HL-60/S4 (cell line): Measurements from ENCODE around the gene LRRK1.

Experiments
- in situ Hi-C: fragments of 300-500 bp; cut with MboI; formaldehyde crosslinking; loops from 2 replicates; pipeline ENCODE4 v1.14.3; 2022; ENCODE audit warnings: low sequenced_read_pairs

Gene LRRK1

DNA sequence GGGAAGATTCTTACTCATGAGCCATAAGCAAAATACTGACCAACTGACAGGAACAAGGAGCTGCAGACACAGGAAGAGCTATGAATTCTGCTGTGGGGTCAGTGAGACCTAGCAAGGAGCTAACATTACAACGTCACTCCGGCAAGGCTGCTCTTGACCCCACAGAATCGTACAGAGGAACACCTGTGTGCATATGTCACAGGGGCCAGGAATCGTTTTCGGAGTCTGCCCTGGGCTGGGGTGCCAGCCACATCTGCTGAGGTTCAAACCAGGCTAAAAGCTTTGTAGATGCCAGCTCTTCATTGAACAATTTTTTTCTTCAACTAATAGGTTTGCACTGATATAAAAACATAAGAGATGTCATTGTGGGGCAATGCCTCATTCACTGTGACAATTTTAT is 82.6 kb downstream of the LRRK1 start:
- in situ Hi-C loops: loop anchor here (10.0 kb wide), 1 partner anchor 377 kb away; no protein-coding TSS in a partner anchor

DNA sequence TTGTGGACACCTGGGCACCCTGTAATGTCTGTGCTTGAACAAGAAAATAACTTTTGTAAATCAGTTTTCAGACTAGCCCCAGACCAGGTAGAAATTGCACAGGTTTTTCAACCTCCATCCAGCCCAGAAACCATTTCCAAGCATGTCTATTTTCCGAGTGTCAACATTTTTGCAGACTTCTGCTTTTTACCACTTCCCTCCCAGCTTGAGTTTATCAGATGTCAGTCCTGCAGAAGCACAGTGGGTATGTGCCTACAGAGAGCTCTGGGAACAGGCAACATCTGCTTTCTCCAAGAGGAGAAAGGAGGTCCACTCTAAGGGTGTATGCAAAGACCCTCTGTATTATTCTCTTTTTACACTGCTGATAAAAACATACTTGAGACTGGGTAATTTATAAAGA is 83.9 kb downstream of the LRRK1 start:
- in situ Hi-C loops: loop anchor here (10.0 kb wide), 1 partner anchor 378 kb away; no protein-coding TSS in a partner anchor

DNA sequence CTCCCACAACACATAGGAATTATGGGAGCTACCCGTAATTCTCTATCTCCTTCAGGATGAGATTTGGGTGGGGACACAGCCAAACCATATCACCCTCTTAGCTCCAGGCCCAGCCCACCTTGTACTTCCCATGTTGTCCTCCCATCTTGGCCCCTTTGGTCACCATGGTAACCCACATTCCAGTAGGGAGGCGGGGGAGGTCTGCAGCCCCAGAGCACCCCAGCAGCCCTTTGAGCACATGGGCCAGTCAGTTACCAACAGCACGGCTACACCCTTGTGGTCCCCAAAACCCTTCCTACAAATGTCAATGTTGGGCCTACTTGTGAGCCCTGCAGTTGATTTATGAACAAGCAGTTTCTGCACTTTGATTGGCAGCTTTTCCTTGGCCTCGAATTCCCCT is 84.5 kb downstream of the LRRK1 start:
- in situ Hi-C loops: loop anchor here (10.0 kb wide), 1 partner anchor 379 kb away; no protein-coding TSS in a partner anchor

DNA sequence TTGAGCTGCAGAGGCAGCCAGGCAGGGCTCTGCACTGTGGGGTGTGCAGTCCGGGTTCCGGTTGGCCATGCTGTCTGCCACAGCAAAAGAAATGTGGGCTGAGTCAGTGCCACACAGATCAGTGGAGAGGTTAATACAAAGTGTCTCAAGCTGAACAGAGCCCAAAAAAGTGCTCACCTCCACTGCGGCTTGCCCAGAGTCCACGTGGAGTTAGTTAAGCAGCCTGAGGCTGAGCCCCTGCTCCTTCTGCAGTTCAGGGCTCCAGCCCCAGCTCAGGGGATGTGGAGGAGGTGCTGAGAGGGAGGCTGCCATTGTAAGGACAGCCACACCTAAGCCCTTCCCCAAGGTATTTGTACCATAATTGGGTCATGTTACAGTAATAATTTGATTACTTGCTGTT is 85.3 kb downstream of the LRRK1 start:
- in situ Hi-C loops: loop anchor here (10.0 kb wide), 1 partner anchor 380 kb away; no protein-coding TSS in a partner anchor

DNA sequence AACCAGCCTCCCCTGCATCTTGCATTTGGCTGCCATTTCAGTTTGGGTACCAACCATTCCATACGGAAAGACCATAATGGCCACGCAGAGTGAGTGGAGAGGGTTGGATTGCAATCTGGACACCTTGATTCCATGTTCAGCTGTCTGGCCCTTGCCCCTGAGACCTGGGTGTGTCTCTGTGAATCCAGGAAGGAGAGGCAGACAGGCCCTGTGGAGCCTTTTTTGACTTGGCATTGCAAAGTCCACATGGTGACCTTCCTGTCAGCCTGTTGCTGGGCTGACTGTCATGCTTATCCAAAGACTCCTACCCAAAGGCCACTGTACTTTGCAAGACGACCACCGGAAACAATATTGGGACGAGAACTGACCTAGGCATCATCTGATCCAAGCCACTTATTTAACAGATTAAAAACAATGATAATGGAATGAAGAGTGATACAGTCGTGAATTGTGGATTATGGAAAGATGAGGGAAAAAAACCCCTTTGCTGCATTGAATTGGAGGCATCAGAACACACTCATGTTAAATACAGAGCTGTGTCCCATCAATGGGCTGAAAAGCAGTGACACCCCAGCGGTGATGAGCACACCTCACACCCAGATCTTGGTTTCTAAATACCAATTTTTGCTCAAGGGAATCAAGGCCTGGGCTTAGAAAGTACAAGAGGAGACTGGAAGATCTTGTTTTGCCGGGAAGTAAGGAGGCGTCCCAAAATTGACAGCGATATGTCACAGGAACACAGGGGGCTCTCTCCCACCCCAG is 86.0 kb downstream of the LRRK1 start:
- in situ Hi-C loops: loop anchor here (5.0 to 10.0 kb wide), 2 partner anchors 88 to 380 kb away; partner anchors contain the start of gene LRRK1

DNA sequence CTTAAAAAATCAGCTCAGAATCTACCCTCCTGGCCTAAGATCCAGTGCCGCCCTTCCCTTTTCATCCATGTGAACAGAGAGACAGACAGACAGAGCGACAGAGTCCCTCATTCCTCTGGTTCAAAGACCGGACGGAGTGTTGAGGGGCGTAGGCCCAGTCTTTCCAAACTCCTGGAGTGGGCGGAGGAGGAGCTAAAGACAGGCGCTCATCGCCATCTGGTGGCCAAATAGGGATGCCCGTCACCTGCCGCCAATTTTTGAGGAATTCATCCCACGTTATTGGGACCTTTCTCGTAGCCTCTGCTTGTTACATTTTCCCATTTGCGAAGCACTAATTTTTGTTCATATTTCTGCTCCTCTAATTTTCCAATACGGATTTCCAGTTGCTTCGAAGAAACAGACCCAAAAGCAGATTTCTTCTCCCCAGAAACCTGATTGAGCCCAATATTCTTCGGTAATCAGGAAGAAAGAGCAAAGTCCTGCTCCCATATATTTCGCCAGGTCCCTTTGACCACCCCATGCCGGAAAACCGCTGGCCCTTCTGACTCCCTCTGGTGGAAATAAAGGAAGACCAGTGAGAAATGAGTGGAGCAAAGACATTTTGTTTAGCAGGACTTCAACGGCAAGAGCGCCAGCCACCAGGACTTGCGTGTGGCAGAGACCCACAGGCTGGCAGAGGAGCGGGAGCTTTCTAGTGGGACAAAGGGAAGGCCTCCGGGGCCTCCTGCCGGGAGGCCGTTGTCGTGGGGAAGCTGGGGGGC is 88.0 kb downstream of the LRRK1 start:
- in situ Hi-C loops: loop anchor here (5.0 to 10.0 kb wide), 2 partner anchors 90 to 382 kb away; partner anchors contain the start of gene LRRK1

DNA sequence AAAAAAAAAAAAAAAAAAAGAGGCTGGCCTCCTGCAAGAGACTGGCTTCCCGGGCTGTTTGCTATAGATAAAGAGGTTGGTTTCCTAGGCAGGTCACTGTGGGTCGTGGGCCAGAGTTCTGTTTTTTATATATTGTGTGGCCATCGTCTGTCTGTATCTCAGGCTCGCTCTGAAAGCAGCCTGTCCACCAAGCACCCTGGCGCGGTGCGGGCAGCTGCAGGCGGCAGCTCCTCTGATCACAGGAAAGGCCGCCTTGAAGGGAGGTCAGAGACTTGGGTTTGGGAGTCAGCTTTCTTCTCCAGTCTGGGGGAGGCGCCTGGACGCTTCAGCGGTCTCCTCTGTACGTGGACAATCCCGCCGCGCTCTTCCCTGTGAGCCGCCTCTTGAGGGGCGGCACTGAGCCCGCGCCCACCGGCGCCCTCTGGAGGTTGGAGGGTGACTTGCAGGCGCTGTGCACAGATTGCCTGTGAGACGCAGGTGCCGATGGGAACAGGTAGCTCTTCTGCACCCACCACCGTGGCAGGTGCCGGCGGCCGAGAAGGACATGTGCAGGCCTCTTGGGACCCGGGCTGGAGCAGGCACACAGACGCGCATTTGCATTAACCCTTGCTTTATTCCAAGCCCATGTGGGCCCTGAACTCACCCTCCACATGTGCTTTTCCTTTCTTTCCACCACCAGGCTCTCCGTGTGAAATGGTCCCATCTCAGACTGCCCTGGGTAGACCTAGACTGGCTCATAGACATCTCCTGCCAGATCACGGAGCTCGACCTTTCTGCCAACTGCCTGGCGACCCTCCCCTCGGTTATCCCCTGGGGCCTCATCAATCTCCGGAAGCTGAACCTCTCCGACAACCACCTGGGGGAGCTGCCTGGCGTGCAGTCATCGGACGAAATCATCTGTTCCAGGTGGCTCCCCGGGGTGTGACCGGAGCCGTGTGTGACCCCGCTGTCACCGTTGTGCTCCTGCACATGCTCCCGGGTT is 89.3 kb downstream of the LRRK1 start:
- in situ Hi-C loops: loop anchor here (5.0 to 10.0 kb wide), 2 partner anchors 91 to 384 kb away; partner anchors contain the start of gene LRRK1

DNA sequence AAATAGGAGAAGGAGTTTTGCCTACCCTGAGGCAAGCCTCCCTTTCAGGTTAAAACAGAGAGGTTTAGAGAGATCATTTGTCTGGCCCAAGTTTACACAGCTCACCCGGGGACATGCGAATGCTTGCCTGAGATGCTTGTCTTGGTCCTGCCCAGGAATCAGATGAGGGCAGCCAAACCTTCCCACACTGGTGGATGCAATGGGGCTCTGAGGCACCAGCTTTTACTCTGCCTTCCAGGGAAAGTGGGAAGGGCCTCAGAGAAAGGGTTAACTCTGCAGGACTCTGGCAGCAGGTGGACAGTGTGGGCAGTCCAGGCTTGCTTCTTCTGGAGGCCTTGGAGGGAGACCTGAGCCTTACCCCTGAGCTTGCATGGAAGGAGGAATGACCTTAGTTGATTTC is 90.0 kb downstream of the LRRK1 start:
- in situ Hi-C loops: loop anchor here (5.0 to 10.0 kb wide), 2 partner anchors 92 to 384 kb away; partner anchors contain the start of gene LRRK1

DNA sequence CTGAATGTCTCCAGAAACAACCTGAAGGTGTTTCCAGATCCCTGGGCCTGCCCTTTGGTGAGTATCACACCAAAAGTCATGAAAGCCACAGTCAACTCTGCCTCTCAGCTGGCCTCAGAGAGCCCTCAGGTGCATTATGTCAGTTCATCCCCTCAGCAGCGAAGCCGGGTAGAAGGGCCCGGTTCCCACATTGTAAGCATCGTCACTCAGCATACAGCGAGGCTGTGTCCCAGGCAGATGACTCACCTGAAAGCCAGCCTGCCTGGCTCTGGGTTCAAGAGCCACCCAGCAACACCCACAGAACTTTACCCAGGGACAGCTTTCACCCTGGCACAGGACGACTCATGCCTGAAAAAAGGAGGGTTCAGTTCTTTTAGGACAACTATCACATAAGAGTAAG is 91.6 kb downstream of the LRRK1 start:
- in situ Hi-C loops: no loop called here

DNA sequence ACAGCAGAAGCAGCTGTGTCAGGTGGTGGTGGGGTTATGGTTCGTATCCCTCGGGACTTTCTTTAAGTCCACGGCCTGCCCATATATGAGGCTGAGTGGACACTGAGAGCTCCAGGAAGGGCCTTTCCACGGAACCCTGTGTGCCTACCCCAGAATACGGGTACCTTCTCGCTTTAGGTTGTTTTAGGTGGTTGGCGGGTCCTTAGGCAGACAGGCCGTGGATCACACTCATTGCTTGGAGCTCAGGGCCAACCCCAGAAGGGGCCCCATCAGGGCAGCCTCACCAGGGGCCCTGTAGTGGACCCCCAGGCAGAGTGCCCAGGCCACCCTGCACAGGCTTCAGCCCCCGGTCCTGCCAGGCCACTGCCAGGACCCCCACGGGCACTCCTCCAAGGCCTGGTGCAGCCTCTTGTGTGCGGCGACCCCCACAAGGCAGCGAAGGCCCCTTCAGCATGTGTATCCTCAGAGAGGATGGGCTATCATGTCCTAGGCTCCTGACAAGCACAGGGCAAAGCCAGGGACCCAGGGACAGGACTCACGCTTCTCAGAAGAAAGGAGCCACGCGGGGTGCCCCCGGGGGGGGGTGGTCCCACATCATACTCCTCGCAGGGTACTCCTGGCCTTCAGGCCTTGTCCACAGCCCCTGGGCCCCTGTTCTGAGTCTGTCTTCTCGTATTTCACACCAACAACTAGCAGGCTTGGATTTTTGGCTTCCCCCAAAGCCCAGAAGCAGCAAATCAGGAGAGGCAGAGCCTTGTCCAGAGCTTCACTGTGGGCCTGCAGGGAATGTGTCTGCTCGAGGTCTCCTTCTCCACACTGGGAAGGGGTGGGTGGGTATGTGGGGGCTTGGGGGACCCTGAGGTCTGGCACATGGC is 93.4 kb downstream of the LRRK1 start:
- in situ Hi-C loops: no loop called here

DNA sequence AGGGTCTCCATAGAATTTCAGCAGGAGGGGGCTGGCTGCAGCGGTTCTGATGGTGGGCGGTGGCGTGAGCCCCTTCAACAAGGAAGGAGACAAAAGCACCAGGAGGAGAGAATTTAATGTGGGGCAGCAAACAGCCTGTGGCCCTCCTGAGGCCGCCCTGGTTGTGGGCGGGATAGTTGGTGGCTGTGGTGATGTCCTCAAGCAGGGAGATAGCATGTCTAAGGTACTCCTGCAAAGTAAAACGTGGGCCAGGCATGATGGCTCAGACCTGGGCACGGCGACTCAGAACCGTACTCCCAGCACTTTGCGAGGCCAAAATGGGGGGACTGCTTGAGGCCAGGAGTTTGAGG is 94.0 kb downstream of the LRRK1 start:
- in situ Hi-C loops: no loop called here

DNA sequence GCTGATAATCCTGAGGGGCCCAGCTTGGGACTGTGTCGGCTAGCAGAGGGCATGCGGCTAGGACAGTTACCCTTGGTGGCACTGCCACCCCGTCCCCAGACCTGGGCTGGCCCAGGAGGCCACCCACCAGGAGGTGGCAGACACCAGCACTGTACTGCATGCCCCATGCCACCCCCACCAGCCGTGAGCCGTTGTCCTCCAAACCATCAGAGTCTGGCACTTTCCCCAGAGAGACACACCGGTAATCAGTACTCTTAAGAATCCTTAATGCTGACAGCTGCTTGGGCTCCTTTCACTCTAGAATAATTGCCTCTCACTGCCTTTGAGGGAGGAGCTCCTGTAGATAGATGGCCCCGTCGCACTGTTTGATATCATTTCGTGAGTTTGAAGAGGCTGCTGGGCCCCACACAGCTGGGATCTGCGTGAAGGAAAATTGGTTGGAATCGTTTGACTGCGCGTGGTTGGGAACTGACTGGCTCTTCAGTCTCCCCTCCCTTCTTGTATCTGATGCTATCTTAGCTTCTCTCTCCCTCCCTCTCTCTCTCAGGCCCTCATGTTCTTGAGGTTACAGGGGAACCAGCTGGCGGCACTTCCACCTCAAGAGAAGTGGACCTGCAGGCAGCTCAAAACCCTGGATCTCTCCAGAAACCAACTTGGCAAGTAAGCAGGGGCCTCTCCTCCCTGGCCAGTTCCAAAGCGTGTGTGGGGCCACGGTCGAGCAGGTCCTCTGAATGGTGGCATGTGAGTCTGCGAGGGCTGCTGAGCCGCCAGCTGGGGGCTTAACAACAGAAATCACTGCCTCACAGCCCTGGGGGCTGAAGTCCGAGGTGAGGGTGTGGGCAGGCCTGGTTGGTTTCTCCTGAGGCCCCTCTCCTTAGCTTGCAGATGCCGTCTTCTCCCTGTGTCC is 94.9 kb downstream of the LRRK1 start:
- in situ Hi-C loops: no loop called here

DNA sequence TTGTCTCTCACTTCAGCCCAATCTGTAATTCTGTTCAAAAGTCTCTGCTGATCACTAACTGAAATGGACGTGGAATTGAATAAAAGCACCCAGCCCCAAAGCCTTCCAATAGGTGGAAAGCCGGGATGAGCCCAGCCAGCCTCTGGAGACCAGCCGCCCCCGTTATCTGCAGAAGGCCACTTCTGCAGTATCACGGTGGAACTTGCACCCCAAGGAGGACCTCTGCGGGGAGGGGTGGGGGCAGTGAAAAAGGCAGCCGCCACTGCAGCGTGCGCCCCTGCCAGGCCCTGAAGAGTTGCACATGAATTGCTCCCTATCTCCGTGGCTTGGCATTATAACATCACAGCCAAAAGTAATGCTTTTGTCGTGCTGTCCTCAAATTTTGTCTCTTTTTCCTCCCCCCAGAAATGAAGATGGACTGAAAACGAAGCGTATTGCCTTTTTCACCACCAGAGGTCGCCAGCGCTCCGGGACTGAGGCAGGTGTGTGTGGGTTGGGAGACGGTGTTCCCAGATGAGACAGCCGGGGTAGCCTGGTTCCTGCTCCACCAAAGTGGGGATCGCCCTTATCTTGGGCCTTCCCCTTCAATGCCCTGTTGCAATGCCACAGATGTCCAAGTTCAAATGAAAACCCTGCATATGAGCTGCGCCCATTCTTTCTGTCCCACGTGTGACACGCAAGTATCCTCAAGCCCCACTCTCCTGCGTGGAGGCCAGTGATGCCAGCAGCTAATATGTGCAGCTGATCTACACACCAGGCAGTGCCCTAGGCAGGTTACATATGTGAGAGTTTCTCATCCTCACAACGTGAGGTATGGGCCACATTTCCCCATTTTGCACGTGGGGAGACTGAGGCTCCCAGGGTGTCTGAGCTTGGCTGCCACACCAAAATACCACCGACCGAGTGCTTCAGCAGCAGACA is 96.0 kb downstream of the LRRK1 start:
- in situ Hi-C loops: loop anchor here (5.0 kb wide), 1 partner anchor 242 kb away; no protein-coding TSS in a partner anchor

DNA sequence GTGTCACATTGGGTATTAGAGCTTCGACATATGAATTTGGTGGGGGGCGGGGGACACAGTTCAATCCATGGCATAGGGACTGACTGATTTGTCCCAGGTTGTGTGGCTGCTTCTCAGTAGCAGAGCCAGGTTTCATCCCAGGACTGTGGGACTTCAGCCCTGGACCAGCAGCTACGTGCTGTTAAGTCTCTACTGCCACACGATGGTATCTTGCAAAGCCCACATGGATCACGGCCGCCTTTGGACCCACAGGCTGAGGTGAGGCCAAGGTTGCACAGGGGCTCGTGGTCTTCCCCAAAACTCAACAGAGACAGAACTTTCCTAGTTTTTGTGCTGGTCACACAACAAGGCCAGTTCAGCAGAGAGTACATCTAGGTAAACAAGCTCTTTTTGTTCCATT is 97.4 kb downstream of the LRRK1 start:
- in situ Hi-C loops: loop anchor here (5.0 kb wide), 1 partner anchor 241 kb away; no protein-coding TSS in a partner anchor

DNA sequence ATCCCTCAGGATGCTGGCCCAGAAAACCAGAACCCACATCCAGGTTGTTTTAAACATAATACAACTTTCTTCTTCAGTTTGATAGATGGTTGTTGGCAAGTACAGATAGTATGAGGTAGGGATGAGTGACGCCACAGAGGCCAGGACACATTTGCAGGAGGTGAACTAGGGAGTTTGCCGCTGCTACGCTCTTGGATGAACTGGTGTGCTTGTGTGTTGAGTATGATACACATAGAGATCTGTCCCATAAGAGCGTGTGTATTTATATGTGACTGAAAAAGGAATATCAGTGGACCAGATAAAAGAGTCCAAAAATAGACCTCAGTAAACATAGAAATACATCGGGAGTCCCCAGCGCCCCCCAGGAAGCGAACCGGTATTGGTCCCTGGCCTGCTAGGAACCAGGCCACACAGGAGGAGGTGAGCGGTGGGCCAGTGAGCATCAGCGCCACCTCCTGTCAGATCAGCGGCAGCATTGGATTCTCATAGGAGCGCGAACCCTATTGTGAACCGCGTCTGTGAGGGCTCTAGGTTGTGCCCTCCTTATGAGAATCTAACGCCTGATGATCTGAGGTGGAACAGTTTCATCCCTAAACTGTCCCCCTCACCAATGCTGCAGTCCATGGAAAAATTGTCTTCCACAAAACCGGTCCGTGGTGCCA is 98.1 kb downstream of the LRRK1 start:
- in situ Hi-C loops: loop anchor here (5.0 kb wide), 1 partner anchor 240 kb away; no protein-coding TSS in a partner anchor

DNA sequence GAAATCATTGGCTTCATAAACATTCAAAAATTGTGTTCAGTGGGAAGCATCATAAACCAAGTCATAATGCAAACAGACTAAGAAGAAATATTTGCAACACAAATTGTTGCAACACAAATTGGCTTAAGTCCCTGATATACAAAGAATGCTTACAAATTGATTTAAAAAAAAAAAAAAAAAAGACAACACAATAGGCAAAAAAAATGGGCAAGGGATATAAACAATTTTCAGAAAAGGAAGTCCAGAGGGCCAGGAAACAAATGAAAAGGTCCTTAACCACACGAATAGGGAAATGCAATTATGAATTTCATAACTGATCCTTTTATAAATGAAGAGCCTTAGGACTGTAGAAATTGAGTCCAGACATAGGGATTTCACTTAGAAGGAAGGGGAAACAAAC is 98.9 kb downstream of the LRRK1 start:
- in situ Hi-C loops: loop anchor here (5.0 kb wide), 1 partner anchor 239 kb away; no protein-coding TSS in a partner anchor

DNA sequence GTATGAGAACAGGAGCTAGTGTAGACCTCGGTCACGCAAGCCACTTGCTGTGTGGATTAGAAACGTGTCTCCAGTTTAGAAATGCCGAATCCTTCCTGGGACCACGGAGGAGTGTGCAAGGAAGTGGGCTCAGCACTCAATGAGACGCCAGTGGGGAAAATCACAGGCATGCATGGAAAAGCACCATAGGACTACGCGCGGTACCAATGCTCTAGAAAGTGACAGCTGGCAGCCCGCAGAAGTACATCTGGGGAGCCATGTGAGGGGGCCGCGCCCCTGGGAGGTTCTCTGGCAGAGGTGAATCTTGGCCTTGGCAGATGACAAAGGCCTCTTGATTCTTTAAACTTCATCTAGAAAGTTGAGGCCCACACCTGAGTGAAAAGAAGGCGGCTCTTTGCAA is 99.3 kb downstream of the LRRK1 start:
- in situ Hi-C loops: loop anchor here (5.0 kb wide), 1 partner anchor 239 kb away; no protein-coding TSS in a partner anchor
